ENCODE measurements around the gene MCCC2.

DNA sequence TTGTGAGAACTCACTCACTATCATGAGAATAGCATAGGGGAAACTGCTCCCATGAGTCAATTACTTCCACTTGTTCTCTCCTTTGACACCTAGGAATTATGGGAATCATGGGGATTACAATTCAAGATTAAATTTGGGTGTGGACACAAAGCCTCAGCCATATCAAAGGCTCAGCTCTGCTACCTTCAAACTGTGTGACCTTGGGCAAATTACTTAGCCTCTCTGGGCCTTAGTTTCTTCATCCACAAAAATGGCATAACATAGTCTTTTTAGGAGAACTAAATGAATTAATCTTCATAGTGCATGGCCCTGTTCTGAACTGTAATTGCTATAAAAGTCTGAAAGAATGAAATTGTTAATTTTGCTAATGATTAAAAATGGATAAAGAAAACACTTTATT, 113.7 kb downstream of the MCCC2 start:
- TF ChIP-seq EZH2 (IDR thresholded peaks at IDR 0.05; ENCODE audit: insufficient read depth, poor library complexity, severe bottlenecking) (no peak), EZH2phosphoT487 (IDR thresholded peaks at IDR 0.05; ENCODE audit: insufficient read depth, low read depth) (no peak)

Measured in GM23248 (cell line).